H1 (cell line): ENCODE measurements around the gene HELT. TPM values are rescaled to one million over a fixed set of nuclear protein-coding genes. Genes with fewer than 3 reads are reported as not detected.
"Not testable (repeated sequence)": the region's sequence is repeated elsewhere in the genome, so short reads cannot be mapped to it uniquely, and the experiment has no call there.

Experiments used
- CTCF ChIA-PET: fragments of 300-600 bp; sonication (Branson Sonifier 250); formaldehyde crosslinking; loops from one replicate; lab custom pipeline; 2021; ENCODE audit not compliant: partially characterized antibody; lab: Charles Lee
- POLR2A ChIA-PET: fragments of 300-600 bp; sonication (Branson Sonifier 250); formaldehyde crosslinking; loops from one replicate; lab custom pipeline; 2021; ENCODE audit warnings: inconsistent platforms; ENCODE audit not compliant: partially characterized antibody; lab: Charles Lee
- DNase-seq, 2 experiments: peaks; one replicate each; pipeline versions ENCODE4 v3.0.0 to v3.0.0-alpha.2; 2010 to 2022; ENCODE audit warnings: low spot score in 2 of 2, low read depth in 1 of 2, mixed read lengths in 1 of 2
- FAIRE-seq: peaks from 2 replicates; lab custom pipeline; 2011; peaks lifted over from hg19 to GRCh38; lab: Jason Lieb, UNC
- H2AFZ ChIP-seq: 2 replicates; pipeline ENCODE4 v1.8.1; 2012; ENCODE audit warnings: low read length, inconsistent platforms
- H2AK5ac ChIP-seq: 2 replicates; pipeline ENCODE4 v1.6.1; 2013; ENCODE audit warnings: low read depth, low read length
- H2BK120ac ChIP-seq: replicated peaks from 2 replicates; pipeline ENCODE3; 2013; ENCODE audit warnings: low read depth, low read length, inconsistent platforms
- H2BK12ac ChIP-seq: 2 replicates; pipeline ENCODE4 v1.6.1; 2013; ENCODE audit warnings: low read depth, low read length
- H2BK15ac ChIP-seq: 2 replicates; pipeline ENCODE4 v1.6.1; 2013; ENCODE audit warnings: low read length
- H2BK20ac ChIP-seq: 2 replicates; pipeline ENCODE4 v1.6.1; 2013; ENCODE audit warnings: low read length
- H2BK5ac ChIP-seq: 2 replicates; pipeline ENCODE4 v1.6.1; 2013; ENCODE audit warnings: low read depth, low read length
- H3K14ac ChIP-seq: 2 replicates; pipeline ENCODE4 v1.6.1; 2013; ENCODE audit warnings: inconsistent platforms; ENCODE audit not compliant: insufficient read length
- H3K18ac ChIP-seq: 2 replicates; pipeline ENCODE4 v1.6.1; 2013; ENCODE audit warnings: low read length; ENCODE audit errors: extremely low read depth
- H3K23ac ChIP-seq: 2 replicates; pipeline ENCODE4 v1.6.1; 2013; ENCODE audit warnings: inconsistent platforms; ENCODE audit not compliant: insufficient read length
- H3K23me2 ChIP-seq: 2 replicates; pipeline ENCODE4 v1.6.1; 2013; ENCODE audit warnings: low read depth, low read length
- H3K27ac ChIP-seq: 2 replicates; pipeline ENCODE4 v1.6.1; 2011; ENCODE audit warnings: low read depth, low read length, inconsistent platforms
- H3K27me3 ChIP-seq, 4 experiments: replicated peaks in 1 of 4; 1 replicate in 1 of 4; 2 replicates in 3 of 4; pipeline versions ENCODE4 v1.6.1 to v1.8.1; 2011 to 2013; ENCODE audit warnings: low read length in 3 of 4, mild to moderate bottlenecking in 3 of 4, inconsistent platforms in 2 of 4, mixed read lengths in 2 of 4, moderate library complexity in 1 of 4; ENCODE audit not compliant: control insufficient read depth in 3 of 4, insufficient read depth in 3 of 4; ENCODE audit errors: extremely low read depth in 1 of 4
- H3K36me3 ChIP-seq, 4 experiments: 2 replicates each; pipeline versions ENCODE4 v1.6.1 to v1.8.1; 2011 to 2013; ENCODE audit warnings: mild to moderate bottlenecking in 4 of 4, low read length in 3 of 4, moderate library complexity in 2 of 4, control low read depth in 1 of 4, inconsistent platforms in 1 of 4; ENCODE audit not compliant: insufficient read depth in 4 of 4, control insufficient read depth in 2 of 4
- H3K4ac ChIP-seq: replicated peaks from 2 replicates; pipeline ENCODE3; 2013; ENCODE audit warnings: low read length, low read depth, mixed read lengths, inconsistent platforms; ENCODE audit not compliant: insufficient read length
- H3K4me1 ChIP-seq, 4 experiments: replicated peaks in 1 of 4; 1 replicate in 1 of 4; 2 replicates in 3 of 4; pipeline versions ENCODE4 v1.6.1 to v1.8.1; 2011 to 2013; ENCODE audit warnings: low read length in 3 of 4, inconsistent platforms in 2 of 4, mixed read lengths in 1 of 4; ENCODE audit not compliant: insufficient read depth in 4 of 4, control insufficient read depth in 3 of 4
- H3K4me2 ChIP-seq, 2 experiments: 2 replicates each; pipeline versions ENCODE4 v1.6.1 to v1.8.1; 2011 to 2013; ENCODE audit warnings: low read depth in 2 of 2, low read length in 2 of 2, control low read depth in 1 of 2, inconsistent platforms in 1 of 2, mild to moderate bottlenecking in 1 of 2; ENCODE audit not compliant: insufficient read depth in 1 of 2
- H3K4me3 ChIP-seq, 4 experiments: fragments of 200-600, 300-600 bp in 1 of 4; sonication (generic), shearing (Covaris generic), sonication (Bioruptor Twin) in 1 of 4; 2 replicates each; pipeline versions ENCODE4 v1.5.1 to v1.8.1; 2011 to 2016; ENCODE audit warnings: low read length in 4 of 4, low read depth in 3 of 4, control low read depth in 2 of 4, inconsistent platforms in 2 of 4, mild to moderate bottlenecking in 2 of 4, mixed read lengths in 1 of 4, moderate library complexity in 1 of 4; ENCODE audit not compliant: insufficient read depth in 2 of 4; ENCODE audit errors: extremely low read depth in 1 of 4
- H3K56ac ChIP-seq: replicated peaks from 2 replicates; pipeline ENCODE3; 2013; ENCODE audit warnings: low read depth, mild to moderate bottlenecking, mixed read lengths, low read length, inconsistent platforms; ENCODE audit not compliant: insufficient read length
- H3K79me1 ChIP-seq: 2 replicates; pipeline ENCODE4 v1.6.1; 2013; ENCODE audit warnings: low read depth, low read length, control low read depth
- H3K79me2 ChIP-seq, 2 experiments: 2 replicates each; pipeline versions ENCODE4 v1.6.1 to v1.8.1; 2012 to 2013; ENCODE audit warnings: low read length in 2 of 2, mild to moderate bottlenecking in 2 of 2, inconsistent platforms in 1 of 2; ENCODE audit not compliant: insufficient read depth in 2 of 2, control insufficient read depth in 1 of 2
- H3K9ac ChIP-seq, 4 experiments: replicated peaks in 1 of 4; 1 replicate in 1 of 4; 2 replicates in 3 of 4; pipeline versions ENCODE4 v1.6.1 to v1.8.1; 2011 to 2013; ENCODE audit warnings: low read depth in 3 of 4, low read length in 3 of 4, control low read depth in 2 of 4, mild to moderate bottlenecking in 2 of 4, moderate library complexity in 2 of 4, inconsistent platforms in 1 of 4; ENCODE audit errors: extremely low read depth in 1 of 4
- H3K9me3 ChIP-seq, 2 experiments: 2 replicates each; pipeline versions ENCODE4 v1.6.1 to v1.8.1; 2012 to 2013; ENCODE audit warnings: mild to moderate bottlenecking in 2 of 2, moderate library complexity in 2 of 2, control low read depth in 1 of 2, inconsistent platforms in 1 of 2, low read depth in 1 of 2, low read length in 1 of 2, mixed read lengths in 1 of 2; ENCODE audit not compliant: insufficient read depth in 2 of 2
- H4K20me1 ChIP-seq, 2 experiments: replicated peaks in 1 of 2; 2 replicates each; pipeline versions ENCODE3 to v1.8.1; 2011 to 2013; ENCODE audit warnings: inconsistent platforms in 2 of 2, low read length in 2 of 2, mild to moderate bottlenecking in 1 of 2; ENCODE audit not compliant: insufficient read depth in 2 of 2, control insufficient read depth in 1 of 2
- H4K5ac ChIP-seq: 2 replicates; pipeline ENCODE4 v1.6.1; 2013; ENCODE audit warnings: low read length, low read depth, mixed read lengths, inconsistent platforms; ENCODE audit not compliant: insufficient read length
- H4K8ac ChIP-seq: 2 replicates; pipeline ENCODE4 v1.8.0; 2013; ENCODE audit warnings: mild to moderate bottlenecking, moderate library complexity, low read length, inconsistent platforms; ENCODE audit not compliant: insufficient read depth; ENCODE audit errors: extremely low read depth
- H4K91ac ChIP-seq: replicated peaks from 2 replicates; pipeline ENCODE3; 2013; ENCODE audit warnings: low read length, mixed read lengths, inconsistent platforms; ENCODE audit not compliant: insufficient read length
- KDM1A ChIP-seq: fragments of 200-600, 300-600 bp; sonication (generic); IDR thresholded peaks from 2 replicates; pipeline ENCODE4 v1.7.1; 2016; ENCODE audit warnings: mild to moderate bottlenecking, low read length, borderline replicate concordance
- WGBS, 2 experiments: shearing (Covaris generic) in 1 of 2; methylation state at CpG; one replicate each; pipeline versions ENCODE4 v1.1.6 to v1.1.7; 2013 to 2015; ENCODE audit warnings: low lambda C conversion rate in 2 of 2, mixed read lengths in 2 of 2, inconsistent platforms in 1 of 2, low coverage in 1 of 2, missing lambda C conversion rate in 1 of 2; ENCODE audit not compliant: insufficient replicate concordance in 2 of 2, insufficient coverage in 1 of 2, insufficient read length in 1 of 2; ENCODE audit errors: extremely low coverage in 1 of 2, missing lambda C conversion rate in 1 of 2; 5-methylcytosine and 5-hydroxymethylcytosine counted together
- polyA plus RNA-seq, 7 experiments: library from polyadenylated mRNA; depleted of rRNA in 3 of 7; stranded (reverse) in 5 of 7; unstranded in 2 of 7; fragments of >200 nt in 5 of 7; fragments of 200-250 nt in 2 of 7; gene quantifications; 1 replicate in 5 of 7; 2 replicates in 1 of 7; 4 replicates in 1 of 7; pipeline versions ENCODE4 v1.2.1 to v1.2.3, GENCODE V29; 2011 to 2013; ENCODE audit warnings: missing spikeins in 2 of 7, mixed read lengths in 2 of 7
- total RNA-seq: library from RNA; stranded (reverse); fragmentation: NEBNext Ultra II Directional; extraction: Animal tissue kit (Norgen Biotek cat#: 25700); gene quantifications from 2 replicates; pipeline ENCODE4 v1.2.1, GENCODE V29; 2021

Gene HELT
- total and polyA plus RNA-seq, 2 of the 8 experiments (the other 6 are each of a cell fraction or from before 2014, with no cell fraction given): 0.32 to 0.35 TPM

DNA sequence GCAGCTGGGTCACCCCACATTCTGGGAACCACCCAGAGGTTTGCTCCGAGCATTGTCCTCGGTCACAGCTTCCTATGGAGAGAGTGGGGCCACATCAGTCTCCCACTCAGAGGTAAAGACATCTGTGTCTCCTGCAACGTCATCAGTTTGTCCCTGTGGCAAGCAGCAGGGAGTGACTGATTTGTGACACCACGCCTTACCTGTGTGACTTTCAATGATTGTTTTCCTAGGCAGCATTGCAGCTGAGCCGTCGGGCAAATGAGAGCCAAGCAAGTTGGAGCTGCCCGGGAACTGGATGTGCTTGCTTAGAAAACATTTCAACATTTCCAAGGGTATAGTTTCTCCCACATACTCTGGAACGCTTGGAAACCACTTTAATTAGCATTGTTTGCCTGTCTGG, 29.7 kb upstream of the HELT start (continued):
- TF ChIP-seq KDM1A: no peak
- TF ChIP-seq, all 59 proteins: peak for 0

DNA sequence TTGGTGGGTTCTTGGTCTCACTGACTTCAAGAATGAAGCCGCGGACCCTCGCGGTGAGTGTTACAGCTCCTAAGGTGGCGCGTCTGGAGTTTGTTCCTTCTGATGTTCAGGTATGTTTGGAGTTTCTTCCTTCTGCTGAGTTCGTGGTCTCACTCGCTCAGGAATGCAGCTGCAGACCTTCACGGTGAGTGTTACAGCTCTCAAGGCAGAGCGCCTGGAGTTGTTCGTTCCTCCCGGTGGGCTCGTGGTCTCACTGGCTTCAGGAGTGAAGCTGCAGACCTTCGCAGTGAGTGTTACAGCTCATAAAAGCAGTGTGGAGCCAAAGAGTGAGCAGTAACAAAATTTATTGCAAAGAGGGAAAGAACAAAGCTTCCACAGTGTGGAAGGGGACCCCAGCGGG, 29.0 kb upstream of the HELT start:
- not testable (repeated sequence) for H2BK12ac ChIP-seq, H3K14ac ChIP-seq, H2BK15ac ChIP-seq, H3K9me3 ChIP-seq, H3K4me3 ChIP-seq, H3K56ac ChIP-seq, H4K5ac ChIP-seq, H2BK5ac ChIP-seq, H3K4ac ChIP-seq, H4K8ac ChIP-seq, H2BK120ac ChIP-seq, DNase-seq, H3K23ac ChIP-seq, H3K79me2 ChIP-seq, H4K91ac ChIP-seq, H3K79me1 ChIP-seq, H3K4me2 ChIP-seq, H2AFZ ChIP-seq, H2AK5ac ChIP-seq, H3K23me2 ChIP-seq, H3K36me3 ChIP-seq, FAIRE-seq, H3K18ac ChIP-seq, H4K20me1 ChIP-seq, H3K9ac ChIP-seq, H3K4me1 ChIP-seq, H3K27me3 ChIP-seq, H2BK20ac ChIP-seq, H3K27ac ChIP-seq
- CTCF ChIA-PET: interaction anchor here (1.0 to 2.0 kb wide), 2 partner anchors 11 to 224 kb away, joined by 3 to 5 read pairs; no protein-coding TSS in a partner anchor
- POLR2A ChIA-PET: interaction anchor here (1.2 kb wide), 1 partner anchor 11 kb away, joined by 3 read pairs; no protein-coding TSS in a partner anchor
- WGBS, 2 experiments: 93% methylated on average over 15 of the region's 15 CpGs; no CpG with 5 or more reads in 1 of the 2 experiments
